Ishikawa (cell line): ENCODE results near the gene KPNA6.

Experiments
- CEBPB ChIP-seq: IDR thresholded peaks from 2 replicates; pipeline ENCODE4 v1.6.1; 2012
- CREB1 ChIP-seq: IDR thresholded peaks from 2 replicates; pipeline ENCODE4 v1.6.1; 2012; ENCODE audit warnings: low read depth
- EGR1 ChIP-seq: IDR thresholded peaks from 2 replicates; pipeline ENCODE4 v1.6.1; 2012
- EP300 ChIP-seq: IDR thresholded peaks from 2 replicates; pipeline ENCODE4 v1.6.1; 2012; ENCODE audit warnings: borderline replicate concordance
- FOXM1 ChIP-seq: IDR thresholded peaks from 2 replicates; pipeline ENCODE4 v1.6.1; 2012; ENCODE audit warnings: low read depth, borderline replicate concordance
- NFIC ChIP-seq: IDR thresholded peaks from 2 replicates; pipeline ENCODE4 v1.6.1; 2012
- RAD21 ChIP-seq: IDR thresholded peaks from 2 replicates; pipeline ENCODE4 v1.6.1; 2012; ENCODE audit warnings: low read depth
- TAF1 ChIP-seq: IDR thresholded peaks from 2 replicates; pipeline ENCODE4 v1.6.1; 2012; ENCODE audit warnings: low read depth, mild to moderate bottlenecking
- TCF12 ChIP-seq: IDR thresholded peaks from 2 replicates; pipeline ENCODE4 v1.6.1; 2012; ENCODE audit warnings: low read depth
- TEAD4 ChIP-seq: IDR thresholded peaks from 2 replicates; pipeline ENCODE4 v1.6.1; 2012
- YY1 ChIP-seq: IDR thresholded peaks from 2 replicates; pipeline ENCODE4 v1.6.1; 2012; ENCODE audit warnings: low read depth
- ZBTB7A ChIP-seq: IDR thresholded peaks from 2 replicates; pipeline ENCODE4 v1.6.1; 2012; ENCODE audit warnings: low read depth
- TF ChIP-seq, protein P1 (sequence below): IDR thresholded peaks from 2 replicates; pipeline ENCODE4 v1.6.1; 2012
- TF ChIP-seq, protein P2 (sequence below): IDR thresholded peaks from 2 replicates; pipeline ENCODE4 v1.6.1; 2012; ENCODE audit warnings: low read depth, mild to moderate bottlenecking
- TF ChIP-seq, protein P3 (sequence below): IDR thresholded peaks from 2 replicates; pipeline ENCODE4 v1.6.1; 2012

Gene KPNA6

DNA sequence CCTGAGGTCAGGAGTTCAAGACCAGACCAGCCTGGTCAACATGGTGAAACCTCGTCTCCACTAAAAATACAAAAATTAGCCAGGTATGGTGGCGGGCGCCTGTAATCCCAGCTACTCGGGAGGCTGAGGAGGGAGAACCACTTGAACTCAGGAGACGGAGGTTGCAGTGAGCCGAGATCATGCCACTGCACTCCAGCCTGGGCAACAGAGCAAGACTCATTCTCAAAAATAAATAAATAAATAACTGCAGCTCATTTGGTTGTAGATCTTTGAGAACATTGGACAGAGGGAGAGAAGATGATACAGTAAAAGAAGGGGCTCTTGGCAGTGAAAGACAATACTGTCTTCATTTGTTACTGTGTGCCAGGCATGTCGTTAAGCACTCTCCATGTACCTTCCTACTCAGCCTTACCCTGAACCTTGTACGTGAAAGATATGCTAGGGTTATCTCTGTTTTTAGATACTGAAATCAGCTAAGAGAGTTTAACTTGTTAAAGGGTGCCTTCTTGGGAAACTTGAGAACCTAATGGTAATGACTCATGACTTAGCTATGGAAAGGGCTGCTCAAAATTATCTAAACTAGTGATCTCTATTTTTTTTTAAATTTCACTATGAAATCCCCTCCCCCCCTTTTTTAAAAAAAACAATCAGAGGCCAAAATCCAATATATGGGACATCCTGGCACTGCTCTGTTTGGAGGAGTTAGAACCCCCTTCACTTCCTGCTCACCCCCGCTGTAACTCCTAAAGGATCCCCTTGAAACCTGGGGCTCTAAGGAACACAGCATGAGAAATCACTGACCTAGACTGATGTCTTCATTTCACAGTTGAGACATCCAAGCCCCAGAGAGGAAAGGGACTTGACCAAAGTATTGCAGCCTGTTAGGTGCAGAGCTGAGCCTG is 6.8 kb upstream of the KPNA6 start:
- TF ChIP-seq, protein P1, sequence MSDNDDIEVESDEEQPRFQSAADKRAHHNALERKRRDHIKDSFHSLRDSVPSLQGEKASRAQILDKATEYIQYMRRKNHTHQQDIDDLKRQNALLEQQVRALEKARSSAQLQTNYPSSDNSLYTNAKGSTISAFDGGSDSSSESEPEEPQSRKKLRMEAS = no peak
- TF ChIP-seq TCF12 = no peak
- no peak for TF ChIP-seq FOXM1
- TF ChIP-seq ZBTB7A = no peak
- no peak for TF ChIP-seq CREB1
- no peak for TF ChIP-seq NFIC
- TF ChIP-seq TAF1 = no peak
- TF ChIP-seq, protein P2, sequence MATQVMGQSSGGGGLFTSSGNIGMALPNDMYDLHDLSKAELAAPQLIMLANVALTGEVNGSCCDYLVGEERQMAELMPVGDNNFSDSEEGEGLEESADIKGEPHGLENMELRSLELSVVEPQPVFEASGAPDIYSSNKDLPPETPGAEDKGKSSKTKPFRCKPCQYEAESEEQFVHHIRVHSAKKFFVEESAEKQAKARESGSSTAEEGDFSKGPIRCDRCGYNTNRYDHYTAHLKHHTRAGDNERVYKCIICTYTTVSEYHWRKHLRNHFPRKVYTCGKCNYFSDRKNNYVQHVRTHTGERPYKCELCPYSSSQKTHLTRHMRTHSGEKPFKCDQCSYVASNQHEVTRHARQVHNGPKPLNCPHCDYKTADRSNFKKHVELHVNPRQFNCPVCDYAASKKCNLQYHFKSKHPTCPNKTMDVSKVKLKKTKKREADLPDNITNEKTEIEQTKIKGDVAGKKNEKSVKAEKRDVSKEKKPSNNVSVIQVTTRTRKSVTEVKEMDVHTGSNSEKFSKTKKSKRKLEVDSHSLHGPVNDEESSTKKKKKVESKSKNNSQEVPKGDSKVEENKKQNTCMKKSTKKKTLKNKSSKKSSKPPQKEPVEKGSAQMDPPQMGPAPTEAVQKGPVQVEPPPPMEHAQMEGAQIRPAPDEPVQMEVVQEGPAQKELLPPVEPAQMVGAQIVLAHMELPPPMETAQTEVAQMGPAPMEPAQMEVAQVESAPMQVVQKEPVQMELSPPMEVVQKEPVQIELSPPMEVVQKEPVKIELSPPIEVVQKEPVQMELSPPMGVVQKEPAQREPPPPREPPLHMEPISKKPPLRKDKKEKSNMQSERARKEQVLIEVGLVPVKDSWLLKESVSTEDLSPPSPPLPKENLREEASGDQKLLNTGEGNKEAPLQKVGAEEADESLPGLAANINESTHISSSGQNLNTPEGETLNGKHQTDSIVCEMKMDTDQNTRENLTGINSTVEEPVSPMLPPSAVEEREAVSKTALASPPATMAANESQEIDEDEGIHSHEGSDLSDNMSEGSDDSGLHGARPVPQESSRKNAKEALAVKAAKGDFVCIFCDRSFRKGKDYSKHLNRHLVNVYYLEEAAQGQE = no peak

DNA sequence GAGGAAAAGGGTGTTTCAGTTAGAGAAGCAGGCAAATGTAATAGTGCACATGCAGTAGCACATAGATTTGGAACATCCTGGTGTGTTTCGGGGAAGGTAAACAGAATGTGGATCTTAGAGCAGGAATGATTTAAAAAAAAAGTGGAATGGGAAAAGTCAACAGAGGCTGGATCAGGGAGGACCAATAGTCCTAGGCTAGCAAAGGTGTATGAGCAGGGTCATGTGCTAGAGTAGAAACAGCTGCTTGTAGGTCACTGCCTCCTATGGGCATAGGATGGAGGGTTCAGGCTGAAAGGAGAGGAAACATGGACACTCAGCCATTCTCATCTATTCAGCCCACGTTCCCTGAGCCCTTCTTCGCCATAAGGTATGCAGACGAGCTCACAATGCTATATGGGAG is 3.7 kb upstream of the KPNA6 start:
- TF ChIP-seq TAF1 (no peak), NFIC (no peak), FOXM1 (no peak), CREB1 (no peak), ZBTB7A (no peak), TCF12 (no peak)
- TF ChIP-seq, protein P1 = no peak

DNA sequence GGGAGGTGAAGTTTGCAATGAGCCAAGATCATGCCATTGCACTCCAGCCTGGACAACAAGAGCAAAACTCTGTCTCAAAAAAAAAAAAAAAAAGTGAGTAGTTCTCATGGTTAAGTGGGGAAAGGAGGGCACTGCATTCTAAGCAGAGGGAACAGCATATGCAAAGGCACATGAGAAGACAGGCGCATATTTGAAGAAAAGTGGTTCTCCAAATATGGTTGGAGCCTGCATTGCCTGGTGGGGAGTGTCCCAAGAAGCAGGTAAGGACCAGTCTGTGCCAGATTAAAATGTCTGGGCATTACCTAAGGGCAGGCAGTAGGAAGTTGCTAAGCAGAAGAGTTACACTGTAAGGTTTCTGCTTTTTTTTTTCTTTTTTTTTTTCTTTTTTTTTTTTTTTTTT is 2.5 kb upstream of the KPNA6 start:
- TF ChIP-seq NFIC (no peak), FOXM1 (no peak), CEBPB (no peak), CREB1 (no peak), TEAD4 (no peak), EGR1 (no peak), ZBTB7A (no peak)
- TF ChIP-seq, protein P1 = no peak
- TF ChIP-seq, protein P3, sequence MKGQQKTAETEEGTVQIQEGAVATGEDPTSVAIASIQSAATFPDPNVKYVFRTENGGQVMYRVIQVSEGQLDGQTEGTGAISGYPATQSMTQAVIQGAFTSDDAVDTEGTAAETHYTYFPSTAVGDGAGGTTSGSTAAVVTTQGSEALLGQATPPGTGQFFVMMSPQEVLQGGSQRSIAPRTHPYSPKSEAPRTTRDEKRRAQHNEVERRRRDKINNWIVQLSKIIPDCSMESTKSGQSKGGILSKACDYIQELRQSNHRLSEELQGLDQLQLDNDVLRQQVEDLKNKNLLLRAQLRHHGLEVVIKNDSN = no peak

DNA sequence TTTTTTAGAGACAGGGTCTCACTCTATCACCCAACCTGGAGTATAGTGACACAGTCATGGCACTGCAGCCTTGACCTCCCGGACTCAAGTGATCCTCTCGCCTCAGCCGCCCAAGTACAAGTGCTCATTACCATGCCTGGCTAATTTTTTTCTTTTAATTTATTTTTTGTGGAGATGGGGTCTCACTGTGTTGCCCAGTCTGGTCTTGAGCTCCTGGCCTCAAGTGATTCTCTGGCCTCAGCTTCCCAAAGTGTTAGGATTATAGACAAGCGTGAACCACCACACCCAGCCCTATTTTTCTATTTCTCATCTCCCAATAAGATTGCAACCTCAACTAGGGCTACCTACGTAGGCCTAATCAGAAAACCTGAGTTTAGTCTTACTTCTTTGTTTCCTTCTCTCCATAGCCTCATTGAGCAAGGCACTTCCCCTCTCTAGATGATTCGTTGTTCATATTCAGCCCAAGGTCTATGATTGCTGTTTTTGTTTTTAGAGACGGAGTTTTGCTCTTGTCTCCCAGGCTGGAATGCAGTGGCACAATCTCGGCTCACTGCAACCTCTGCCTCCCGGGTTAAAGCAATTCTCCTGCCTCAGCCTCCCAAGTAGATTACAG is 1.1 kb upstream of the KPNA6 start:
- TF ChIP-seq, protein P1 = no peak
- TF ChIP-seq CREB1 (no peak), ZBTB7A (no peak), RAD21 (no peak), YY1 (no peak), TEAD4 (no peak), EGR1 (no peak), TCF12 (no peak), FOXM1 (no peak), NFIC (no peak), TAF1 (no peak), EP300 (no peak), CEBPB (no peak)
- TF ChIP-seq, protein P2 = no peak
- TF ChIP-seq, protein P3 = no peak

DNA sequence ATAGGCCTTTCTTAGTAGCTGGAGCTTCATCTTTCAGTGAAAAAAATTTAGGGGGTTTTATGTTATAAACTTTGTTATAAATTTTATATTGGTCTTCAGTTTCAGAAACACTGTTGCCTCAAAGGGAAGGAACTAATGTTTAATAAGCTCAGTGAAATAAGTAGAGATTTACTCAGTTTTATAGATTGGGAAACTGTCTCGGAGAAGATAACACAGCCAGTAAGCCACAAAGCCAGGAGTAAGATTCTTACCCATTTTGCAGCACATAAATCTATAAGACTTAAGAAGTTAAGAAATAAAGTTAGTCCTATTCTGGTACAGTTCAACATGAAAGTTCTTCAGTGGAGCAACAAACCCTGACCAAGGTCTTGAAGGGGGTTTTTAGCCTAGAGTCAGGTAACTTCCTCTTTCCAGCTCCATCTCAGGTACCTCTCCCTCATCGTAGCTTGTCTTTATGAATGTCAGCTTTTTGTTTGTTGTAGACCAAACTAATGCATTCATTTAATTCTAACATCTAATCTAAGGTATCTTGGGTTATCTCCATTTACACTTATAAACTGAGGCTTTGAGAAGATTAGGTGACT is 3.3 kb downstream of the KPNA6 start:
- TF ChIP-seq, protein P1 = no peak
- TF ChIP-seq TEAD4 = no peak
- TF ChIP-seq FOXM1 = no peak
- TF ChIP-seq, protein P2 = no peak
- TF ChIP-seq CREB1 = no peak
- no peak for TF ChIP-seq ZBTB7A
- no peak for TF ChIP-seq CEBPB
